GM19395 (cell line): ENCODE measurements around the gene KCNF1.

Experiments
- ATAC-seq: cut with Tn5 transposase; IDR thresholded peaks from one replicate; pipeline ENCODE4 v1.9.1; 2021; ENCODE audit warnings: mild to moderate bottlenecking, moderate library complexity; ENCODE audit not compliant: unreplicated experiment

KCNF1 gene

GRCh38 chr2:10911291-10912075 is at the start of gene KCNF1:
Gene KCNF1 (plus strand): TSS chr2:10911934. CDS start chr2:10912427, 493 bp downstream.
- ATAC-seq = no peak

- no peak for ATAC-seq
Observed at GRCh38 chr2:10862330-10862729, 49.4 kb upstream of the KCNF1 start.

- ATAC-seq = no peak
Observed at GRCh38 chr2:10863047-10863446, 48.7 kb upstream of the KCNF1 start.

GRCh38 chr2:10863837-10864236 is 47.9 kb upstream of the KCNF1 start:
- ATAC-seq = peak; percentile 69

- ATAC-seq = no peak
Observed at GRCh38 chr2:10864251-10864650, 47.5 kb upstream of the KCNF1 start.

- peak; percentile 92 for ATAC-seq
Observed at GRCh38 chr2:10864861-10865636, 46.7 kb upstream of the KCNF1 start.

GRCh38 chr2:10865841-10866240 is 45.9 kb upstream of the KCNF1 start:
- no peak for ATAC-seq

GRCh38 chr2:10867692-10868420 is 43.9 kb upstream of the KCNF1 start:
- no peak for ATAC-seq

- no peak for ATAC-seq
Observed at GRCh38 chr2:10868465-10869314, 43.0 kb upstream of the KCNF1 start.

GRCh38 chr2:10871978-10872377 is 39.8 kb upstream of the KCNF1 start:
- ATAC-seq = no peak

- ATAC-seq = no peak
Observed at GRCh38 chr2:10873171-10873570, 38.6 kb upstream of the KCNF1 start.

GRCh38 chr2:10873790-10874437 is 37.8 kb upstream of the KCNF1 start:
- peak; percentile 57 for ATAC-seq

- ATAC-seq = no peak
Observed at GRCh38 chr2:10875126-10875525, 36.6 kb upstream of the KCNF1 start.

GRCh38 chr2:10876394-10876793 is 35.3 kb upstream of the KCNF1 start:
- ATAC-seq = no peak

GRCh38 chr2:10876963-10877362 is 34.8 kb upstream of the KCNF1 start:
- ATAC-seq = no peak

- ATAC-seq = no peak
Observed at GRCh38 chr2:10877651-10878111, 34.1 kb upstream of the KCNF1 start.

GRCh38 chr2:10878268-10878915 is 33.3 kb upstream of the KCNF1 start:
- ATAC-seq = no peak

GRCh38 chr2:10879159-10879558 is 32.6 kb upstream of the KCNF1 start:
- ATAC-seq = no peak
